WERI-Rb-1 (cell line): ENCODE measurements around the gene STX5.

Experiments
- DNase-seq: peaks from one replicate; pipeline ENCODE4 v3.0.0-alpha.2; 2020
- H3K27ac ChIP-seq: fragments of 250-450 bp; sonication (Bioruptor Pico); 2 replicates; pipeline ENCODE4 v1.5.1; 2020; ENCODE audit warnings: mild to moderate bottlenecking, moderate library complexity
- H3K27me3 ChIP-seq: fragments of 250-450 bp; sonication (Bioruptor Pico); 2 replicates; pipeline ENCODE4 v1.5.1; 2021; ENCODE audit warnings: mild to moderate bottlenecking, low read depth, moderate library complexity; ENCODE audit not compliant: insufficient read depth, severe bottlenecking
- H3K36me3 ChIP-seq: fragments of 250-450 bp; sonication (Bioruptor Pico); 2 replicates; pipeline ENCODE4 v1.5.1; 2020; ENCODE audit warnings: mild to moderate bottlenecking, moderate library complexity
- H3K4me3 ChIP-seq: 2 replicates; pipeline ENCODE4 v1.5.1; 2011; ENCODE audit warnings: low read depth, mild to moderate bottlenecking, control low read depth, low read length
- H3K9me3 ChIP-seq: fragments of 250-450 bp; sonication (Bioruptor Pico); 2 replicates; pipeline ENCODE4 v1.5.1; 2021; ENCODE audit warnings: mild to moderate bottlenecking, moderate library complexity; ENCODE audit not compliant: severe bottlenecking
- TF ChIP-seq, protein P1 (sequence below): IDR thresholded peaks from 2 replicates; pipeline ENCODE4 v1.5.1; 2011; ENCODE audit warnings: low read depth, mild to moderate bottlenecking, control low read depth, inconsistent platforms, low read length

The STX5 gene

GRCh38 chr11:62858201-62858600 is 26.4 kb upstream of the STX5 start:
- no peak for DNase-seq
- Histone ChIP-seq H3K9me3 (no peaks in the 10 kb centered on the region), H3K27ac (peak overlapping the region; percentile 92), H3K36me3 (peaks cover 48% of the 10 kb centered on the region), H3K4me3 (peak overlapping the region; percentile 91), H3K27me3 (no peaks in the 10 kb centered on the region)
- TF ChIP-seq, protein P1, sequence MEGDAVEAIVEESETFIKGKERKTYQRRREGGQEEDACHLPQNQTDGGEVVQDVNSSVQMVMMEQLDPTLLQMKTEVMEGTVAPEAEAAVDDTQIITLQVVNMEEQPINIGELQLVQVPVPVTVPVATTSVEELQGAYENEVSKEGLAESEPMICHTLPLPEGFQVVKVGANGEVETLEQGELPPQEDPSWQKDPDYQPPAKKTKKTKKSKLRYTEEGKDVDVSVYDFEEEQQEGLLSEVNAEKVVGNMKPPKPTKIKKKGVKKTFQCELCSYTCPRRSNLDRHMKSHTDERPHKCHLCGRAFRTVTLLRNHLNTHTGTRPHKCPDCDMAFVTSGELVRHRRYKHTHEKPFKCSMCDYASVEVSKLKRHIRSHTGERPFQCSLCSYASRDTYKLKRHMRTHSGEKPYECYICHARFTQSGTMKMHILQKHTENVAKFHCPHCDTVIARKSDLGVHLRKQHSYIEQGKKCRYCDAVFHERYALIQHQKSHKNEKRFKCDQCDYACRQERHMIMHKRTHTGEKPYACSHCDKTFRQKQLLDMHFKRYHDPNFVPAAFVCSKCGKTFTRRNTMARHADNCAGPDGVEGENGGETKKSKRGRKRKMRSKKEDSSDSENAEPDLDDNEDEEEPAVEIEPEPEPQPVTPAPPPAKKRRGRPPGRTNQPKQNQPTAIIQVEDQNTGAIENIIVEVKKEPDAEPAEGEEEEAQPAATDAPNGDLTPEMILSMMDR = no peak

DNA sequence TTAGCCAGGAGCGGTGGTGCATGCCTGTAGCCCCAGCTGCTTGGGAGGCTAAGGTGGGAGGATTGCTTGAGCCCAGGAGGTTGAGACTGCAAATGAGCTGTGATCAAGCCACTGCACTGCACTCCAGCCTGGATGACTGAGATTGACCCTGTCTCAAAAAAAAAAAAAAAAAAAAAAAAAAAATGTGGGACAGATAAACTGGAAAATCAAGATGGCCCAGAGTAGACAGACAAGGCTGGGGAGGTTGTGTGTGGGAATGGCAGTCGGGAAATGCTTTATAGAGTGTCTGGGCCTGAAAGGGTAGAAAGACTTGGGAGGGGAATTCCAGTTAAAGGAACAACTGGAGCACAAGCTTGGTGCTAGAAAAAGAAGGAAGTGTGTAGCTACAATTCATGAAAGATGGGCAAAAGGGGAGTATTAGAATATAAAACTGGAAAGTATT is 25.7 kb upstream of the STX5 start:
- Histone ChIP-seq H3K9me3 (no peaks in the 10 kb centered on the region), H3K27me3 (no peaks in the 10 kb centered on the region), H3K36me3 (peaks cover 49% of the 10 kb centered on the region), H3K27ac (peak overlapping the region; percentile 92), H3K4me3 (peak overlapping the region; percentile 91)
- DNase-seq = no peak
- TF ChIP-seq, protein P1 = no peak

DNA sequence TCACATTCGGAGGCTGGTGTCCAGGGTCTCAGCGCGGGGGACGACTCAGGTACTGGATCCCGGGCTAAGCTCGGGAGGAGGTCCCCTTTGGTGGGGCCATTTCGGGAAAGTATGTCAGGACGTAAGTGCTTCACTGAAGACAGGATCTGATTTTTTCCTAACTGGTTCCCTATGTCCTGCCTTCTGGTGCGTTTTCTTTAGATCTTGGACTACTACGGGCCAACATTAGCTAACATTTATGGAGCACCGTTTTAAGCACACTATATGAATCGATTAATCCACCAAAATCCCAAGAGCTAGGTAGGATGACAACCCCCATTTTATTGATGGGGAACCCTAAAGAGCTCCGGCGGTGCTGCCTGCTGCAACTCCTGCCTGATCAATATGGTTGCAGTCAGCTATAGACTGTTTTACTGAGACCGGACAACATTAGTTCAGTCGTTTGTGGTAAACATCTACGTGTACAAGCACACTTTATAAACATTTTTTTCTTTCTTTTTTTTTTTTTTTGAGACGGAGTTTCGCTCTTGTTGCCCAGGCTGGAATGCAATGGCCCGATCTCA is 24.6 kb upstream of the STX5 start:
- Histone ChIP-seq H3K27me3 (no peaks in the 10 kb centered on the region), H3K36me3 (peaks cover 55% of the 10 kb centered on the region), H3K27ac (peak overlapping the region; percentile 92), H3K9me3 (no peaks in the 10 kb centered on the region), H3K4me3 (peak overlapping the region; percentile 91)
- no peak for DNase-seq
- TF ChIP-seq, protein P1 = no peak

GRCh38 chr11:62855571-62856332 is 23.9 kb upstream of the STX5 start:
- TF ChIP-seq, protein P1 = no peak
- Histone ChIP-seq H3K4me3 (peak overlapping the region; percentile 91), H3K36me3 (peaks cover 57% of the 10 kb centered on the region), H3K9me3 (no peaks in the 10 kb centered on the region), H3K27ac (peak overlapping the region; percentile 92), H3K27me3 (no peaks in the 10 kb centered on the region)
- DNase-seq = peak; percentile 98

GRCh38 chr11:62854825-62855570 is 23.1 kb upstream of the STX5 start:
- Histone ChIP-seq H3K36me3 (peaks cover 57% of the 10 kb centered on the region), H3K4me3 (peak overlapping the region; percentile 91), H3K9me3 (no peaks in the 10 kb centered on the region), H3K27me3 (no peaks in the 10 kb centered on the region), H3K27ac (peak overlapping the region; percentile 92)
- TF ChIP-seq, protein P1 = no peak
- DNase-seq = no peak
